ENCODE measurements around the gene ZNF605.

ZNF605 gene

DNA sequence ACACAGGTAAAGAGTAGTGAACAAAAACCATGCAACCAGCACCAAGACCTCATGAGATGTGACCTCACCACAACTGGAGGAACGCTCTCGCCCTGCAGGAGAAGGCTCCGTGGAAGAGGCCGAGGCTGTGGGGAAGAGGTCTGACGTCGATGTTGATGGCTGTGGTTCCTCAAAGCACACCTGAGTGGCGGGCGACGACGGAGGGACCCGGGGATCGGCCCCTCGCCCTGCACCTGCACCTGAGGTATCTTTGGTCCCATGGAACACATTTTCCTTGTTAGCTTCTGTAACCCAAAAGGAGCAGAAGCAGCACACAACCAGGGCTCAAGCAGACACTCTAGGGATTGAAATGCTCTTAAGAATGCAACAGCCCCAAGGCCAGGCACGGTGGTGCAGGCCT is 86.6 kb downstream of the ZNF605 start:
- H3K4me3 Mint-ChIP-seq = no peak overlapping the region
- no peaks in the 10 kb centered on the region for H3K9me3 Mint-ChIP-seq
- no peak for DNase-seq
- H3K27me3 Mint-ChIP-seq (ENCODE audit: low read depth, poor library complexity) = no peaks in the 10 kb centered on the region
- H3K4me1 Mint-ChIP-seq = peaks cover 7% of the 10 kb centered on the region
- H3K36me3 Mint-ChIP-seq (ENCODE audit: low read depth) = peaks cover 50% of the 10 kb centered on the region
- TF ChIP-seq, protein P1, sequence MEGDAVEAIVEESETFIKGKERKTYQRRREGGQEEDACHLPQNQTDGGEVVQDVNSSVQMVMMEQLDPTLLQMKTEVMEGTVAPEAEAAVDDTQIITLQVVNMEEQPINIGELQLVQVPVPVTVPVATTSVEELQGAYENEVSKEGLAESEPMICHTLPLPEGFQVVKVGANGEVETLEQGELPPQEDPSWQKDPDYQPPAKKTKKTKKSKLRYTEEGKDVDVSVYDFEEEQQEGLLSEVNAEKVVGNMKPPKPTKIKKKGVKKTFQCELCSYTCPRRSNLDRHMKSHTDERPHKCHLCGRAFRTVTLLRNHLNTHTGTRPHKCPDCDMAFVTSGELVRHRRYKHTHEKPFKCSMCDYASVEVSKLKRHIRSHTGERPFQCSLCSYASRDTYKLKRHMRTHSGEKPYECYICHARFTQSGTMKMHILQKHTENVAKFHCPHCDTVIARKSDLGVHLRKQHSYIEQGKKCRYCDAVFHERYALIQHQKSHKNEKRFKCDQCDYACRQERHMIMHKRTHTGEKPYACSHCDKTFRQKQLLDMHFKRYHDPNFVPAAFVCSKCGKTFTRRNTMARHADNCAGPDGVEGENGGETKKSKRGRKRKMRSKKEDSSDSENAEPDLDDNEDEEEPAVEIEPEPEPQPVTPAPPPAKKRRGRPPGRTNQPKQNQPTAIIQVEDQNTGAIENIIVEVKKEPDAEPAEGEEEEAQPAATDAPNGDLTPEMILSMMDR (IDR thresholded peaks at IDR 0.05) = no peak
- H3K27ac Mint-ChIP-seq = no peak overlapping the region
